Endothelial cell of umbilical vein (primary cell): ENCODE measurements around the gene FADS2. TPM values are rescaled to one million over a fixed set of nuclear protein-coding genes. Genes with fewer than 3 reads are reported as not detected.

ENCODE experiments used
- BruUV-seq: library from RNA; stranded (reverse); fragments of 400-500 nt; replicated peaks from 2 replicates; lab custom pipeline; 2021; lab: Mats Ljungman, UMichigan
- CTCF ChIA-PET: fragments of 300-600, 350-600 bp; sonication (Branson Sonifier 250); formaldehyde crosslinking; loops from one replicate; lab custom pipeline; 2021; ENCODE audit warnings: antibody characterized with exemption, inconsistent platforms; lab: Charles Lee
- POLR2A ChIA-PET: fragments of 300-600, 350-600 bp; sonication (Branson Sonifier 250); formaldehyde crosslinking; loops from one replicate; lab custom pipeline; 2021; ENCODE audit warnings: antibody characterized with exemption, inconsistent platforms; lab: Charles Lee
- DNase-seq: peaks from one replicate; pipeline ENCODE4 v3.0.0-alpha.2; 2011; ENCODE audit warnings: low read depth, low spot score
- FAIRE-seq: peaks from 2 replicates; lab custom pipeline; 2011; peaks lifted over from hg19 to GRCh38; lab: Jason Lieb, UNC
- H2AFZ ChIP-seq: 2 replicates; pipeline ENCODE4 v1.6.0; 2012; ENCODE audit warnings: low read depth, low read length, control low read depth, inconsistent platforms
- H3K27ac ChIP-seq: 2 replicates; pipeline ENCODE4 v1.5.1; 2011; ENCODE audit warnings: low read depth, mild to moderate bottlenecking, control low read depth, low read length, moderate library complexity; ENCODE audit not compliant: insufficient read depth
- H3K27me3 ChIP-seq, 2 experiments: 2 replicates each; pipeline versions ENCODE4 v1.6.0 to v1.6.1; 2011; ENCODE audit warnings: low read length in 2 of 2, mixed read lengths in 1 of 2; ENCODE audit not compliant: control insufficient read depth in 2 of 2, insufficient read depth in 2 of 2
- H3K36me3 ChIP-seq, 2 experiments: 2 replicates in 1 of 2; 3 replicates in 1 of 2; pipeline ENCODE4 v1.5.1; 2011; ENCODE audit warnings: low read length in 2 of 2, mild to moderate bottlenecking in 1 of 2, moderate library complexity in 1 of 2; ENCODE audit not compliant: control insufficient read depth in 2 of 2, insufficient read depth in 2 of 2; ENCODE audit errors: extremely low read depth in 1 of 2
- H3K4me1 ChIP-seq: 3 replicates; pipeline ENCODE4 v1.5.1; 2011; ENCODE audit warnings: mild to moderate bottlenecking, low read length; ENCODE audit not compliant: control insufficient read depth, insufficient read depth; ENCODE audit errors: extremely low read depth
- H3K4me2 ChIP-seq: 2 replicates; pipeline ENCODE4 v1.6.1; 2011; ENCODE audit warnings: low read length, control low read depth, mixed read lengths; ENCODE audit not compliant: insufficient read depth
- H3K4me3 ChIP-seq, 3 experiments: fragments of 200-600 bp in 1 of 3; sonication (generic), shearing (Covaris generic) in 1 of 3; replicated peaks in 1 of 3; 2 replicates each; pipeline ENCODE4 v1.5.1; 2011 to 2016; ENCODE audit warnings: control low read depth in 3 of 3, low read length in 3 of 3, mild to moderate bottlenecking in 2 of 3, inconsistent platforms in 1 of 3, low read depth in 1 of 3, moderate library complexity in 1 of 3; ENCODE audit not compliant: insufficient read depth in 1 of 3
- H3K79me2 ChIP-seq: 2 replicates; pipeline ENCODE4 v1.6.0; 2012; ENCODE audit warnings: low read length, inconsistent platforms; ENCODE audit not compliant: control insufficient read depth, insufficient read depth
- H3K9ac ChIP-seq: replicated peaks from 2 replicates; pipeline ENCODE3; 2011; ENCODE audit warnings: low read length, control low read depth; ENCODE audit not compliant: insufficient read depth; ENCODE audit errors: extremely low read depth
- H3K9me1 ChIP-seq: replicated peaks from 3 replicates; pipeline ENCODE4 v1.6.0; 2011; ENCODE audit warnings: mild to moderate bottlenecking, low read length; ENCODE audit not compliant: control insufficient read depth, insufficient read depth; ENCODE audit errors: extremely low read depth
- H3K9me3 ChIP-seq: replicated peaks from 2 replicates; pipeline ENCODE4 v1.5.1; 2012; ENCODE audit warnings: low read length, inconsistent platforms; ENCODE audit not compliant: control insufficient read depth, insufficient read depth
- H4K20me1 ChIP-seq: replicated peaks from 2 replicates; pipeline ENCODE3; 2011; ENCODE audit warnings: mild to moderate bottlenecking, low read length; ENCODE audit not compliant: control insufficient read depth, insufficient read depth; ENCODE audit errors: extremely low read depth
- EZH2 ChIP-seq: IDR thresholded peaks from 2 replicates; pipeline ENCODE4 v1.6.1; 2012; ENCODE audit warnings: borderline replicate concordance, low read depth, mild to moderate bottlenecking, moderate library complexity, low read length, inconsistent platforms; ENCODE audit not compliant: severe bottlenecking
- FOS ChIP-seq: IDR thresholded peaks from 2 replicates; pipeline ENCODE4 v1.6.1; 2011; ENCODE audit warnings: mild to moderate bottlenecking, low read length, moderate library complexity, borderline replicate concordance; ENCODE audit not compliant: insufficient read depth
- GATA2 ChIP-seq: IDR thresholded peaks from 2 replicates; pipeline ENCODE4 v1.7.0; 2011; ENCODE audit warnings: low read depth, mild to moderate bottlenecking, moderate library complexity, mixed read lengths, low read length; ENCODE audit not compliant: insufficient read length, insufficient read depth
- JUN ChIP-seq: IDR thresholded peaks from 2 replicates; pipeline ENCODE4 v1.6.1; 2011; ENCODE audit warnings: borderline replicate concordance, low read depth; ENCODE audit not compliant: insufficient read length, insufficient read depth
- MYC ChIP-seq: IDR thresholded peaks from one replicate; pipeline ENCODE4 v1.6.1; 2011; ENCODE audit warnings: mild to moderate bottlenecking, low read depth, low read length
- POLR2A ChIP-seq: IDR thresholded peaks from 2 replicates; pipeline ENCODE4 v1.6.1; 2012; ENCODE audit warnings: low read depth, mild to moderate bottlenecking, control low read depth, low read length
- POLR2AphosphoS5 ChIP-seq: IDR thresholded peaks from 2 replicates; pipeline ENCODE4 v1.6.1; 2012; ENCODE audit warnings: low read depth, mild to moderate bottlenecking, control low read depth, low read length, moderate library complexity; ENCODE audit not compliant: insufficient read depth
- dilution Hi-C: fragments of 300-500 bp; cut with MboI; formaldehyde crosslinking; loops from one replicate; pipeline ENCODE4 v1.15.0; 2019; ENCODE audit warnings: low sequenced_read_pairs; ENCODE audit not compliant: extremely low pct_ligation_motif_present
- intact Hi-C: fragments of 100-400 bp; cut with micrococcal nuclease; formaldehyde crosslinking; loops from one replicate; pipeline ENCODE4 v1.10.0; 2022
- polyA plus RNA-seq, 4 experiments: library from polyadenylated mRNA; depleted of rRNA in 3 of 4; stranded (reverse) in 3 of 4; unstranded in 1 of 4; fragments of >200 nt; gene quantifications; 2 replicates each; pipeline versions ENCODE4 v1.2.1 to v1.2.3, GENCODE V29; 2011 to 2012; ENCODE audit warnings: missing spikeins in 1 of 4
- total RNA-seq: library from RNA; stranded (reverse); gene quantifications from 2 replicates; pipeline ENCODE4 v1.2.3, GENCODE V29; 2021
- TF ChIP-seq, protein P1 (sequence below), 2 donors: IDR thresholded peaks; 1 replicate in 1 of 2; 2 replicates in 1 of 2; pipeline ENCODE4 v1.5.1; 2011; ENCODE audit warnings: low read length in 2 of 2, mild to moderate bottlenecking in 2 of 2, moderate library complexity in 2 of 2, control low read depth in 1 of 2, inconsistent platforms in 1 of 2, low read depth in 1 of 2; ENCODE audit not compliant: insufficient read depth in 1 of 2; ENCODE audit errors: extremely low read depth in 1 of 2
- TF ChIP-seq, protein P2 (sequence below): IDR thresholded peaks from 2 replicates; pipeline ENCODE4 v1.6.1; 2011; ENCODE audit not compliant: insufficient read depth, insufficient read length

Gene FADS2
- total and polyA plus RNA-seq, 2 donors (not counting 3 experiments of a cell fraction or from before 2014, with no cell fraction given): 668 to 898 TPM

DNA sequence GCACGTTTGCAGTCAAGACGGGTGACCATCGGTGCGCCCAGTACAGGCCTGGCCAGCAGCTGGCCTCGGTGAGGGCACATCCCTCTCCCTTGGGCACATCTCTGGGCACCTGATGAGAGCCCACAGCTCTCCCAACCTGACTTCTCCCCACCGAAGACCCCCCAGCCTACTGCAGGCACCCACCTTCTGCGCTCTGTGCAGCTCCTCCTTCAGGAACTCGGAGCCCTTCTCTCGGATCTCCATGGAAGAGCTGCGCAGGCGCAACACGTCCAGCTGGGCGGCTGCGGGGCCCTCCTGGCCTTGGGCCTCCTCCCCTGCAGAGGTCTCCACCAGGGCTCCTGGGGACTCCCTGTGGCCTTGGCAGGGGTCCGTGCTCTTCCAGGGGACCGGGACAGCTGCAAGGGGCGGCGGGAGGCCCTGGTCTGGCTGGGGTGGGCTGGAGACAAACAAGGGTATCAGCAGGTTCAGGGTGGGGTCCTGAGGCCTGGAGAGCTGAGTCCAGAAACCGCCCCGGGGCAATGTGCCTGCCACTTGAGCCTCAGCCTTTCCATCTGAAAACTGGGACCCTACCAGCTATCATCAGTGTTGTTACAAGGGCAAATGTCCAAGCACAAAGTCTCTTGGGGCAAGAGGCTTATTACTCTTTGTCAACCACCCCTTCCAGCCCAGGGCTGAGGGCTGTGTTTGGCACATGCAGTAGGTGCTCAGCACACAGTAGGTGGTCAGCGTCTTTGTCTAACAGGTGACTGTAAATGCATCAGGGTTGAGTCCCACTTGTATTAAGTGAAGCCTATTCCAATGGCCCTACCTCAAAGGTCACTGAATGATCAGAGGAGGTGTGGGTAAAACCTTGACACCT lies 80.0 kb downstream of the FADS2 start:
- no peak overlapping the region for H3K27ac ChIP-seq
- POLR2A ChIA-PET: no interaction called here
- BruUV-seq: no TSS peak
- H2AFZ ChIP-seq: no peak overlapping the region
- no peaks in the 10 kb centered on the region for H3K27me3 ChIP-seq
- no peak for TF ChIP-seq GATA2
- TF ChIP-seq FOS: no peak
- dilution Hi-C loops (no loop called here), intact Hi-C loops (no loop called here)
- FAIRE-seq: no peak
- no peaks in the 10 kb centered on the region for H4K20me1 ChIP-seq
- H3K4me2 ChIP-seq: no peak overlapping the region
- no peaks in the 10 kb centered on the region for H3K79me2 ChIP-seq
- no peaks in the 10 kb centered on the region for H3K36me3 ChIP-seq
- no peak for DNase-seq
- no peaks in the 10 kb centered on the region for H3K9me3 ChIP-seq
- CTCF ChIA-PET: interaction anchor here (0.9 to 16.0 kb wide), 8 partner anchors 9 to 201 kb away, joined by 3 to 416 read pairs (median 8); no protein-coding TSS in a partner anchor
- no peak overlapping the region for H3K4me3 ChIP-seq
- H3K4me1 ChIP-seq: no peaks in the 10 kb centered on the region
- H3K9me1 ChIP-seq: no peaks in the 10 kb centered on the region
- no peak overlapping the region for H3K9ac ChIP-seq

DNA sequence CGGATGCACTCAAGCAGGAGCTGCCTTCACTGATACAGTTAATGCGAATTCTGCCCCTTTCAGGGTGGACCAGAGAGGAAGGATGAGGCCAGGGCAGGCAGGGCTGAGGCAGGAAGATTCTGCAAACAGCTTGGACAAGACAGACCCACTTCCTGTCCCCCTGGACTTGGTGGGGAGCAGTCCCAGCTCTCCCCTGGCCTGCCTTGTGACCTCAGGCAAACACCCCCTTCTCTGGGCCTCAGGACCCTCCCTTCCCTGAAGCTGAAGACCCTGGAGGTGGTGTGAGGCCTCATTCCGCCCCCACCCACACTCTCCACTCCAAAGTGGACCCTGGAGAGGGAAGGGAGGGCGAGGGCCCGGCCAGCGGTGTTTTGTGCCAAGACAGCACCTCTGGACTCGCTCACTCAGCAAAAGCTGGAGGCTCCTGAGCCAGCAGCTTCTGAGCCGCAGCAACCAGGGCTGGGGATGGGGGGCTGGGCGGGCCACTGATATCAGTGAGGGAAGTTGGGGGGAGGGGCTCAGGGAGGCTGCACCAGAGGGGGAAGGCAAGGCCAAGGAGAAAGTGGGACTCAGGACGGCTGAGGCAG lies 80.7 kb downstream of the FADS2 start:
- H4K20me1 ChIP-seq: no peaks in the 10 kb centered on the region
- intact Hi-C loops (no loop called here), dilution Hi-C loops (no loop called here)
- no peaks in the 10 kb centered on the region for H3K79me2 ChIP-seq
- no peak overlapping the region for H3K27ac ChIP-seq
- no peak overlapping the region for H3K4me3 ChIP-seq
- H3K36me3 ChIP-seq: no peaks in the 10 kb centered on the region
- H3K4me2 ChIP-seq: no peak overlapping the region
- no peak for DNase-seq
- FAIRE-seq: no peak
- no peaks in the 10 kb centered on the region for H3K27me3 ChIP-seq
- no peak overlapping the region for H3K9ac ChIP-seq
- BruUV-seq: no TSS peak
- POLR2A ChIA-PET: no interaction called here
- CTCF ChIA-PET: interaction anchor here (0.9 to 16.0 kb wide), 6 partner anchors 10 to 200 kb away, joined by 3 to 416 read pairs (median 10); no protein-coding TSS in a partner anchor
- TF ChIP-seq FOS (no peak), MYC (no peak), POLR2AphosphoS5 (no peak), POLR2A (no peak), EZH2 (no peak), GATA2 (no peak), JUN (no peak)
- TF ChIP-seq, protein P1, sequence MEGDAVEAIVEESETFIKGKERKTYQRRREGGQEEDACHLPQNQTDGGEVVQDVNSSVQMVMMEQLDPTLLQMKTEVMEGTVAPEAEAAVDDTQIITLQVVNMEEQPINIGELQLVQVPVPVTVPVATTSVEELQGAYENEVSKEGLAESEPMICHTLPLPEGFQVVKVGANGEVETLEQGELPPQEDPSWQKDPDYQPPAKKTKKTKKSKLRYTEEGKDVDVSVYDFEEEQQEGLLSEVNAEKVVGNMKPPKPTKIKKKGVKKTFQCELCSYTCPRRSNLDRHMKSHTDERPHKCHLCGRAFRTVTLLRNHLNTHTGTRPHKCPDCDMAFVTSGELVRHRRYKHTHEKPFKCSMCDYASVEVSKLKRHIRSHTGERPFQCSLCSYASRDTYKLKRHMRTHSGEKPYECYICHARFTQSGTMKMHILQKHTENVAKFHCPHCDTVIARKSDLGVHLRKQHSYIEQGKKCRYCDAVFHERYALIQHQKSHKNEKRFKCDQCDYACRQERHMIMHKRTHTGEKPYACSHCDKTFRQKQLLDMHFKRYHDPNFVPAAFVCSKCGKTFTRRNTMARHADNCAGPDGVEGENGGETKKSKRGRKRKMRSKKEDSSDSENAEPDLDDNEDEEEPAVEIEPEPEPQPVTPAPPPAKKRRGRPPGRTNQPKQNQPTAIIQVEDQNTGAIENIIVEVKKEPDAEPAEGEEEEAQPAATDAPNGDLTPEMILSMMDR (IDR thresholded peaks at IDR 0.05; ENCODE audit: extremely low read depth in 1 of 2, insufficient read depth in 1 of 2, low read depth in 1 of 2, low read length in 2 of 2): no peak
- TF ChIP-seq, protein P2, sequence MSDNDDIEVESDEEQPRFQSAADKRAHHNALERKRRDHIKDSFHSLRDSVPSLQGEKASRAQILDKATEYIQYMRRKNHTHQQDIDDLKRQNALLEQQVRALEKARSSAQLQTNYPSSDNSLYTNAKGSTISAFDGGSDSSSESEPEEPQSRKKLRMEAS: no peak
- H3K4me1 ChIP-seq: no peaks in the 10 kb centered on the region
- H3K9me1 ChIP-seq: no peaks in the 10 kb centered on the region
- H3K9me3 ChIP-seq: no peaks in the 10 kb centered on the region
- no peak overlapping the region for H2AFZ ChIP-seq
